Measurements from ENCODE around the gene ST7L. TPM values are rescaled to one million over a fixed set of nuclear protein-coding genes. Genes with fewer than 3 reads are reported as not detected.
A peak's percentile ranks its signal among the peaks of the same experiment; 100 is the strongest.
"Not testable (repeated sequence)": the region's sequence is repeated elsewhere in the genome, so short reads cannot be mapped to it uniquely, and the experiment has no call there.

ST7L gene
- total RNA-seq, 1 donor from 2014 or later, result 35.9 TPM

- DNase-seq (ENCODE audit: low spot score in 2 of 2) (no peak), FAIRE-seq (no peak)
These were observed 114.8 kb downstream of the ST7L start for GRCh38 chr1:112504001-112504660.

GRCh38 chr1:112502826-112503225 is 116.1 kb downstream of the ST7L start:
- DNase-seq (ENCODE audit: low spot score in 2 of 2), result no peak
- FAIRE-seq, result no peak

GRCh38 chr1:112501810-112502641 is 116.9 kb downstream of the ST7L start:
- DNase-seq (ENCODE audit: low spot score in 2 of 2) (peak; percentile 67 to 76), FAIRE-seq (no peak)

- no peak for FAIRE-seq
These were observed 122.7 kb downstream of the ST7L start for GRCh38 chr1:112496290-112496689.

GRCh38 chr1:112493351-112493750 is 125.6 kb downstream of the ST7L start:
- no peak for FAIRE-seq
- no peak for DNase-seq (ENCODE audit: low spot score in 2 of 2)

More at GRCh38 chr1:112496290-112496689, 122.7 kb downstream of the ST7L start:
- DNase-seq (ENCODE audit: low spot score in 2 of 2), result no peak

- DNase-seq (ENCODE audit: low spot score in 2 of 2), result no peak
- FAIRE-seq, result no peak
These were observed 126.9 kb downstream of the ST7L start for GRCh38 chr1:112492076-112492475.

- DNase-seq (ENCODE audit: low spot score in 2 of 2) (no peak), FAIRE-seq (no peak)
These were observed 130.8 kb downstream of the ST7L start for GRCh38 chr1:112488141-112488540.

GRCh38 chr1:112487686-112488085 is 131.3 kb downstream of the ST7L start:
- FAIRE-seq; DNase-seq (ENCODE audit: low spot score in 2 of 2): not testable (repeated sequence)

- DNase-seq (ENCODE audit: low spot score in 2 of 2); FAIRE-seq: not testable (repeated sequence)
These were observed 132.9 kb downstream of the ST7L start for GRCh38 chr1:112486063-112486462.

GRCh38 chr1:112478314-112478713 is 140.6 kb downstream of the ST7L start:
- DNase-seq (ENCODE audit: low spot score in 2 of 2) (no peak), FAIRE-seq (no peak)

- FAIRE-seq (no peak), DNase-seq (ENCODE audit: low spot score in 2 of 2) (no peak)
These were observed 141.4 kb downstream of the ST7L start for GRCh38 chr1:112477550-112477949.

Small RNAs within 50 kb of the gene (small RNA-seq; reads per million reads assigned to genes)
- gene RNU7-70P, result not detected

Other genes with a start within 250 kb of the ST7L start
- gene CTTNBP2NL, start 222.9 kb downstream of the ST7L start, total RNA-seq, result 22.8 TPM
- gene WNT2B, start 110.2 kb downstream of the ST7L start, total RNA-seq, result 2.0 TPM
- gene CAPZA1, start 691 bp upstream of the ST7L start, total RNA-seq, result 90.9 TPM
- gene MOV10, start 55.5 kb upstream of the ST7L start, total RNA-seq, result 5.3 TPM
- 35.1 TPM for gene RHOC, start 88.0 kb upstream of the ST7L start, total RNA-seq
- 4.1 TPM for gene PPM1J, start 96.2 kb upstream of the ST7L start, total RNA-seq